HG02885 (cell line): Measurements from ENCODE around the gene MCTP1.
"Not testable (repeated sequence)": the region's sequence is repeated elsewhere in the genome, so short reads cannot be mapped to it uniquely, and the experiment has no call there.

Experiments used
- ATAC-seq: cut with Tn5 transposase; IDR thresholded peaks from one replicate; pipeline ENCODE4 v1.9.1; 2021; ENCODE audit warnings: mild to moderate bottlenecking; ENCODE audit not compliant: unreplicated experiment, poor library complexity

The MCTP1 gene

GRCh38 chr5:94994537-94994936, 290.4 kb downstream of the MCTP1 start:
- ATAC-seq, result not testable (repeated sequence)

GRCh38 chr5:94993491-94993890, 291.4 kb downstream of the MCTP1 start:
- no peak for ATAC-seq

- peak; percentile 81 for ATAC-seq
Observed at GRCh38 chr5:94992325-94992724, 292.6 kb downstream of the MCTP1 start.

GRCh38 chr5:94983861-94984535, 300.9 kb downstream of the MCTP1 start:
- no peak for ATAC-seq

GRCh38 chr5:94977437-94977836, 307.5 kb downstream of the MCTP1 start:
- ATAC-seq, result no peak

- ATAC-seq, result no peak
Observed at GRCh38 chr5:94976853-94977252, 308.0 kb downstream of the MCTP1 start.

- ATAC-seq, result no peak
Observed at GRCh38 chr5:94972268-94972667, 312.6 kb downstream of the MCTP1 start.

GRCh38 chr5:94969174-94969573, 315.7 kb downstream of the MCTP1 start:
- peak; percentile 56 for ATAC-seq

- peak; percentile 76 for ATAC-seq
Observed at GRCh38 chr5:94968507-94969095, 316.3 kb downstream of the MCTP1 start.

GRCh38 chr5:94967525-94967924, 317.4 kb downstream of the MCTP1 start:
- ATAC-seq, result no peak

- not testable (repeated sequence) for ATAC-seq
Observed at GRCh38 chr5:94959279-94959678, 325.6 kb downstream of the MCTP1 start.

- ATAC-seq, result no peak
Observed at GRCh38 chr5:94945656-94946055, 339.2 kb downstream of the MCTP1 start.

- no peak for ATAC-seq
Observed at GRCh38 chr5:94944160-94944559, 340.7 kb downstream of the MCTP1 start.

GRCh38 chr5:94941122-94941755, 343.7 kb downstream of the MCTP1 start:
- ATAC-seq, result no peak

- no peak for ATAC-seq
Observed at GRCh38 chr5:94932259-94932658, 352.6 kb downstream of the MCTP1 start.

- no peak for ATAC-seq
Observed at GRCh38 chr5:94928891-94929290, 356.0 kb downstream of the MCTP1 start.

- no peak for ATAC-seq
Observed at GRCh38 chr5:94920570-94920969, 364.3 kb downstream of the MCTP1 start.

- ATAC-seq, result no peak
Observed at GRCh38 chr5:94916619-94917018, 368.3 kb downstream of the MCTP1 start.

- ATAC-seq, result no peak
Observed at GRCh38 chr5:94911276-94911675, 373.6 kb downstream of the MCTP1 start.

GRCh38 chr5:94910721-94911120, 374.2 kb downstream of the MCTP1 start:
- no peak for ATAC-seq

GRCh38 chr5:94908889-94909480, 375.9 kb downstream of the MCTP1 start:
- ATAC-seq, result no peak
